Natural killer cell treated with Interleukin-12 subunit alpha and Interleukin-12 subunit beta and Interleukin-15 and Interleukin-18, amount 100 ng/mL, for 72 hours (primary cell): ENCODE results near the gene EXOC3L1. TPM values are rescaled to one million over a fixed set of nuclear protein-coding genes. Genes with fewer than 3 reads are reported as not detected.

Experiments used
- ATAC-seq, 2 donors: fragments of 150-1000 bp; cut with Tn5 transposase in 1 of 2; sonication (Bioruptor Pico), chemical (Tn5 transposase) in 1 of 2; 2 replicates each; pipeline ENCODE4 v1.10.0; 2021
- DNase-seq: peaks from one replicate; pipeline ENCODE4 v3.0.0; 2022; ENCODE audit warnings: low spot score
- H3K27ac Mint-ChIP-seq, 2 donors: 1 replicate in 1 of 2; 2 replicates in 1 of 2; pipeline ENCODE4 v1.8.0; 2022; ENCODE audit warnings: mixed read lengths in 2 of 2, mild to moderate bottlenecking in 1 of 2, moderate library complexity in 1 of 2
- H3K27me3 Mint-ChIP-seq, 2 donors: 1 replicate in 1 of 2; 2 replicates in 1 of 2; pipeline ENCODE4 v1.8.0; 2022; ENCODE audit warnings: mixed read lengths in 2 of 2
- H3K36me3 Mint-ChIP-seq: one replicate; pipeline ENCODE4 v1.8.0; 2022; ENCODE audit warnings: mixed read lengths
- H3K4me1 Mint-ChIP-seq, 2 donors: 1 replicate in 1 of 2; 2 replicates in 1 of 2; pipeline ENCODE4 v1.8.0; 2022; ENCODE audit warnings: low read depth in 2 of 2, mixed read lengths in 2 of 2, mild to moderate bottlenecking in 1 of 2
- H3K4me3 Mint-ChIP-seq: one replicate; pipeline ENCODE4 v1.8.0; 2022; ENCODE audit warnings: mixed read lengths
- H3K9me3 Mint-ChIP-seq: 2 replicates; pipeline ENCODE4 v1.8.0; 2022; ENCODE audit warnings: mixed read lengths
- total RNA-seq, 2 donors: library from RNA; stranded (reverse); gene quantifications; one replicate each; pipeline ENCODE4 v1.2.3, GENCODE V29; 2022

Gene EXOC3L1
- total RNA-seq, 2 donors from 2014 or later, result 0.38 TPM; not detected in 1

DNA sequence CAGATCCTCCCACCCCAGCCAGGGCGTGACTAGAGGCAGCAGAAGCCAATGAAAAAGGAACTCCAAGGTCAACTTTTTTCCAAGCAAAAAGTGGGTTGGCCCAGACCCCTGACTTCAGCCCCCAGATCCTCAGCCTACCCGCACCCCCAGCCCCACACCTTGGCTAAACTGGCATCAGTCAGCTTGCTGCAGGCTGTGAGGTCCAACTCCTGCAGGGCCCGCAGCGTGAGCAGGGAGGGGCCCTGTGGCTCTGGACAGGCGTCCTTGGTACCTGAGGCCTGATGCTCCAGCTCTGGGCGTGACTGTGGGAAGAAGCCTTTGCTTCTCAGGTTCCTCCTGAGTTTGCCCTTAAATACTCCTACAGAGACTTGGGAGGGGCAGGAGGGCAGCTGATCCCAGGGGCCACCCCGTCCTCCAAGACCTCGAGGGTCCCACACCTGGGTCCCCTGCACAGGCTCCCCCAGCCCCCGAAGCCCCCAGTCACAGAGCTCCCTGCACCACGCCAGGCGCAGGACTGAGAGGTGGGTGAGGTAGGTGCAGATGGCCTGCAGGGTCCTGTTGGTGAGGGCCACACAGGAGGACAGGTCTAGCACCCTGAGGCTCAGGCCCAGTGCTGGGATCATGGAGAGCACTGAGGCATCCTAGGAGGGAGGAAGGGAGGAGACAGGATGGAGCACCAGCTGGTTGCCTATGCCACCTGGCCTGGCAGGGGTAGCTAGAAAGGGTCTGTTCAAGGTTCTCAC, 18.4 kb upstream of the EXOC3L1 start:
- Mint-ChIP-seq H3K4me1 (peaks cover 0 to 4% of the 10 kb centered on the region in 2 donors), H3K27me3 (no peaks in the 10 kb centered on the region), H3K27ac (no peak overlapping the region), H3K4me3 (no peak overlapping the region), H3K36me3 (no peaks in the 10 kb centered on the region), H3K9me3 (no peaks in the 10 kb centered on the region)
- no peak for DNase-seq
- ATAC-seq, result no peak

GRCh38 chr16:67207249-67208091, 17.5 kb upstream of the EXOC3L1 start:
- H3K27ac Mint-ChIP-seq, result no peak overlapping the region
- peaks cover 0 to 4% of the 10 kb centered on the region in 2 donors for H3K4me1 Mint-ChIP-seq
- DNase-seq (no peak), ATAC-seq (no peak)
- no peaks in the 10 kb centered on the region for H3K36me3 Mint-ChIP-seq
- no peaks in the 10 kb centered on the region for H3K9me3 Mint-ChIP-seq
- H3K27me3 Mint-ChIP-seq, result no peaks in the 10 kb centered on the region
- H3K4me3 Mint-ChIP-seq, result no peak overlapping the region

- no peak for ATAC-seq
- Mint-ChIP-seq H3K27ac (no peak overlapping the region), H3K4me1 (peaks cover 0 to 4% of the 10 kb centered on the region in 2 donors), H3K9me3 (no peaks in the 10 kb centered on the region), H3K4me3 (no peak overlapping the region), H3K27me3 (no peaks in the 10 kb centered on the region), H3K36me3 (no peaks in the 10 kb centered on the region)
- DNase-seq, result no peak
Observed at GRCh38 chr16:67206838-67207248, 16.9 kb upstream of the EXOC3L1 start.

GRCh38 chr16:67206129-67206837, 16.3 kb upstream of the EXOC3L1 start:
- no peak for ATAC-seq
- Mint-ChIP-seq H3K9me3 (no peaks in the 10 kb centered on the region), H3K36me3 (no peaks in the 10 kb centered on the region), H3K4me3 (no peak overlapping the region), H3K27me3 (no peaks in the 10 kb centered on the region), H3K4me1 (peaks cover 0 to 4% of the 10 kb centered on the region in 2 donors), H3K27ac (no peak overlapping the region)
- DNase-seq, result no peak

GRCh38 chr16:67204076-67204475, 14.1 kb upstream of the EXOC3L1 start:
- peaks cover 0 to 4% of the 10 kb centered on the region in 2 donors for H3K4me1 Mint-ChIP-seq
- ATAC-seq (no peak), DNase-seq (no peak)
- H3K4me3 Mint-ChIP-seq, result no peak overlapping the region
- H3K36me3 Mint-ChIP-seq, result no peaks in the 10 kb centered on the region
- H3K27me3 Mint-ChIP-seq, result no peaks in the 10 kb centered on the region
- no peaks in the 10 kb centered on the region for H3K9me3 Mint-ChIP-seq
- no peak overlapping the region for H3K27ac Mint-ChIP-seq

DNA sequence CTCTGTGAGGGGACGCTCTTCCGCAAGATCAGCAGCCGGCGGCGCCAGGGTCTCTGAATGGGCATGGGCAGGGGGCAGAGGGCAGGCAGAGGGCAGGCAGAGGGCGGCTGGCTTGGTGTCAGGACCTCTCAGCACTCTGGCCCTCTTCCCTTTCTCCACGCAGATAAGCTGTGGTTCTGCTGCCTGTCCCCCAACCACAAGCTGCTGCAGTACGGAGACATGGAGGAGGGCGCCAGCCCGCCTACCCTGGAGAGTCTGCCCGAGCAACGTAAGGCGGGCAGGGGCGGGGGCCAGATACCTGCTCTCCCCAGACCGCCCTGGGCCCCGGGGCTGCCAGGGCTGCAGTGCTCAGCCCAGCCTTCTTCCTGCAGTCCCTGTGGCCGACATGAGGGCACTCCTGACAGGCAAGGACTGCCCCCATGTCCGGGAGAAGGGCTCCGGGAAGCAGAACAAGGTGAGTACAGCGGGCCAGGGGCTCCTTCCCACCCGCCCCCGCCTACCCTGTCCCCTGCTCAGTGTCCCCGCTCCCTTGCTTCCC, 13.1 kb upstream of the EXOC3L1 start:
- Mint-ChIP-seq H3K27me3 (no peaks in the 10 kb centered on the region), H3K36me3 (no peaks in the 10 kb centered on the region)
- no peak for ATAC-seq

DNA sequence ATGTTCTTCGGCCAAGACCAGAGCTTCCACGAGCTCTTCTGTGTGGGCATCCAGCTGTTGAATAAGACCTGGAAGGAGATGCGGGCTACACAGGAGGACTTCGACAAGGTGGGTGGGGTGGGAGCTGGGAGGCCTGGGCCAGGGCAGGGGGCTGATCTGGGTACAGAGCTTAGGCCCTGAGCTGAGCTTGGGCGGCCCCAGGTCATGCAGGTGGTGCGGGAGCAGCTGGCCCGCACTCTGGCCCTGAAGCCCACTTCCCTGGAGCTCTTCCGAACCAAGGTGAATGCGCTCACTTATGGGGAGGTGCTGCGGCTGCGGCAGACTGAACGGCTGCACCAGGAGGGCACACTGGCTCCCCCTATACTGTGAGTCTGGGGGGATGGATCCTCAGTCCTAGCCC, 12.5 kb upstream of the EXOC3L1 start:
- no peaks in the 10 kb centered on the region for H3K9me3 Mint-ChIP-seq
- H3K4me1 Mint-ChIP-seq, result peaks cover 0 to 4% of the 10 kb centered on the region in 2 donors
- ATAC-seq (no peak), DNase-seq (no peak)
- no peaks in the 10 kb centered on the region for H3K27me3 Mint-ChIP-seq
- H3K4me3 Mint-ChIP-seq, result no peak overlapping the region
- H3K27ac Mint-ChIP-seq, result no peak overlapping the region
- no peaks in the 10 kb centered on the region for H3K36me3 Mint-ChIP-seq

More for the DNA sequence above, 13.1 kb upstream of the EXOC3L1 start:
- no peaks in the 10 kb centered on the region for H3K9me3 Mint-ChIP-seq
- H3K4me3 Mint-ChIP-seq, result no peak overlapping the region
- DNase-seq, result no peak
- H3K4me1 Mint-ChIP-seq, result peaks cover 0 to 4% of the 10 kb centered on the region in 2 donors
- no peak overlapping the region for H3K27ac Mint-ChIP-seq

- no peak overlapping the region for H3K4me3 Mint-ChIP-seq
- H3K4me1 Mint-ChIP-seq, result peaks cover 5 to 8% of the 10 kb centered on the region in 2 donors
- H3K9me3 Mint-ChIP-seq, result no peaks in the 10 kb centered on the region
- peaks cover 4% of the 10 kb centered on the region for H3K36me3 Mint-ChIP-seq
- no peaks in the 10 kb centered on the region for H3K27me3 Mint-ChIP-seq
- H3K27ac Mint-ChIP-seq, result no peak overlapping the region
- DNase-seq (no peak), ATAC-seq (no peak)
Observed at GRCh38 chr16:67201411-67202345, 11.7 kb upstream of the EXOC3L1 start.

DNA sequence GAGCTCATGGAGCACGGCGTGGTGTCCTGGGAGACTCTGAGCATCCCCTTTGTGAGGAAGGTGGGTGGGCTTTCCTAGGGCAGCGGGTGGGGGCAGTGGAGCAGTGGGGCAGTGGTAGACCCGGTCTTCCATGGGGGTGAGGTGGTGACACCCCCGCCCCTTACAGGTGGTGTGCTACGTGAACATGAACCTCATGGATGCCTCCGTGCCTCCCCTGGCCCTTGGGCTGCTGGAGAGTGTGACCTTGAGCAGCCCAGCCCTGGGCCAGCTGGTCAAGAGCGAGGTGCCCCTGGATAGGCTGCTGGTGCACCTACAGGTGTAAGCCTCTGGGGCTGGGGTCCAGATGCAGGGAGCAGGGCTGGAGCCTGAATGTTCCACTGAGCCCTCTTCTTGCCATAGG, 10.6 kb upstream of the EXOC3L1 start:
- Mint-ChIP-seq H3K27me3 (no peaks in the 10 kb centered on the region), H3K27ac (no peak overlapping the region), H3K9me3 (no peaks in the 10 kb centered on the region), H3K4me3 (no peak overlapping the region), H3K4me1 (peaks cover 15 to 17% of the 10 kb centered on the region in 2 donors), H3K36me3 (peaks cover 16% of the 10 kb centered on the region)
- no peak for DNase-seq
- peak in 1 of 2 donors; percentile 5 for ATAC-seq

DNA sequence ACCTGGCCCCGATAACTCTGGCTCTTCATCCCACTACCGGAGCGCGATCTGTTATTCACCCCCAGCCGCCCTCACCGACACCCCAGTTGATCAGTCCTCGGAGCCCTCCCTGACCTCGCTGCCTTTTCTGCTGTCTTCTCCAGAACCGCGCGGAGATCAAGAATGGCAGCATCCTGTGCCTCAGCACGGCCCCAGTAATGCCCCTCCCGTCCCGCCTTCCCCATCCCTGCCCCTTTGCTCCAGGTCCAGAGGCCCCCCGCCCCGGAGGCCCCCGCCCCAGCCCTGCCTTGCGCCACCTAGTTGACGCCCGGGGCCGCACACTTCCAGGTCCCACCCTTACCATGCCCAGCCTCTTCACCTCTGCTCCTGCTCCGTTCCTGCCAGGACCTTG, 9.9 kb upstream of the EXOC3L1 start:
- ATAC-seq, result no peak
- Mint-ChIP-seq H3K36me3 (peaks cover 17% of the 10 kb centered on the region), H3K9me3 (no peaks in the 10 kb centered on the region), H3K4me3 (no peak overlapping the region), H3K27ac (no peak overlapping the region), H3K27me3 (no peaks in the 10 kb centered on the region), H3K4me1 (peaks cover 15 to 18% of the 10 kb centered on the region in 2 donors)
- no peak for DNase-seq

DNA sequence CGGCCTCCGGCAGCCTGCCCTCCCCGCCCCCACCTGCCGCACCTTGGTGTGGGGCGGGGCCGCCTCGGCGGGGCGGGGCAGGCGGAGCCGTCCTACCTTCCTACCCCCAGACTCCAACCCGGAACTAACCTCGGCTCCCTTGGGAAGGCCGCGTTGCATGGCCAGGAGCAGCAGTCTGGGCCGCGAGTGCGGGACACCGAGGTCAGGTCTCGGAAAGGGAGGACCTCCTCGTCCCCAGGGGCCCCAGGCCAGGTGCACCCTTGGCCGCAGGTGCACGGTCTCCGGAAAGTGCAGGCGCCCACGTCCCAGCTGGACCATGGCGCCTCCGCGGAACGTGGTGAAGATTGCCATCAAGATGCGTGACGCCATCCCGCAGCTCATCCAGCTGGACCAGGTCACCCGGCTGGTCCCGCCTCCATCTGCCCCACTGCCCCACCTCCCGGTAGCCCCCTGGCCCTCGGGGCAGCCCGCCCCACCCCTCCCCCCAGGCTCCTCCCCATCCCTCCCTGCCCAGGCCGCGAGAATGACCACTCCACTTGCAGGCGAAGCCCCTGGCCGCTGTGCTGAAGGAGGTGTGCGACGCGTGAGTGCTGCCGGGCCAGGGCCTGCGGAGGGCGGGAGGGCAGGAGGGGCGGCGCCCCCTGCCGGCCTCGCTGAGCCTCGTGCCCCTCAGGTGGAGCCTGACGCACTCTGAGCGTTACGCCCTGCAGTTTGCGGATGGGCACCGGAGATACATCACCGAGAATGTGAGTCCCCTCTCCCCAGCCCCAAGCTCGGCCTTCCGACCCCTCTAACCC, 9.3 kb upstream of the EXOC3L1 start, which contains the start of gene ELMO3:
ELMO3 (plus strand) TSS at position 121 of the 797 bp plus-strand sequence; CDS start at position 317, 196 bp downstream.
- Mint-ChIP-seq H3K9me3 (no peaks in the 10 kb centered on the region), H3K27ac (no peak within 1 kb of the TSS), H3K4me3 (no peak within 1 kb of the TSS), H3K4me1 (peaks cover 15 to 18% of the 10 kb centered on the region in 2 donors), H3K27me3 (no peaks in the 10 kb centered on the region), H3K36me3 (peaks cover 17% of the 10 kb centered on the region)
- DNase-seq (no peak), ATAC-seq (no peak)

- Mint-ChIP-seq H3K4me3 (no peak overlapping the region), H3K27me3 (no peaks in the 10 kb centered on the region), H3K9me3 (no peaks in the 10 kb centered on the region), H3K36me3 (peaks cover 17% of the 10 kb centered on the region), H3K4me1 (peaks cover 25 to 27% of the 10 kb centered on the region in 2 donors), H3K27ac (no peak overlapping the region)
- DNase-seq (no peak), ATAC-seq (no peak)
Observed at GRCh38 chr16:67198238-67198734, 8.3 kb upstream of the EXOC3L1 start.
